Measurements from ENCODE around the gene MYO1E. TPM values are rescaled to one million over a fixed set of nuclear protein-coding genes. Genes with fewer than 3 reads are reported as not detected.
"Not testable (repeated sequence)": the region's sequence is repeated elsewhere in the genome, so short reads cannot be mapped to it uniquely, and the experiment has no call there.

The MYO1E gene
- total RNA-seq, 2 donors from 2014 or later = 331 to 397 TPM

- intact Hi-C loops (cut with DNase I, micrococcal nuclease) = no loop called here
- ATAC-seq = no peak
- DNase-seq = no peak
Observed at GRCh38 chr15:59360305-59360704, 12.4 kb downstream of the MYO1E start.

GRCh38 chr15:59355730-59356129, 16.9 kb downstream of the MYO1E start:
- intact Hi-C loops (cut with DNase I, micrococcal nuclease) = no loop called here
- no peak for ATAC-seq
- no peak for DNase-seq

GRCh38 chr15:59354417-59355031, 18.1 kb downstream of the MYO1E start:
- intact Hi-C loops (cut with DNase I, micrococcal nuclease) = no loop called here
- no peak for DNase-seq
- ATAC-seq = no peak

GRCh38 chr15:59353994-59354416, 18.7 kb downstream of the MYO1E start:
- DNase-seq = no peak
- no peak for ATAC-seq
- intact Hi-C loops (cut with DNase I, micrococcal nuclease) = no loop called here

GRCh38 chr15:59352683-59353082, 20.0 kb downstream of the MYO1E start:
- intact Hi-C loops (cut with DNase I, micrococcal nuclease) = no loop called here
- no peak for DNase-seq
- no peak for ATAC-seq

- ATAC-seq (no peak), DNase-seq (no peak)
- intact Hi-C loops (cut with DNase I, micrococcal nuclease) = no loop called here
Observed at GRCh38 chr15:59352189-59352588, 20.5 kb downstream of the MYO1E start.

- no peak for ATAC-seq
Observed at GRCh38 chr15:59350421-59350732, 22.3 kb downstream of the MYO1E start.

GRCh38 chr15:59349680-59350420, 22.8 kb downstream of the MYO1E start:
- ATAC-seq (peak; percentile 96), DNase-seq (peak in 1 of 2 donors; percentile 49)
- intact Hi-C loops (cut with DNase I, micrococcal nuclease) = no loop called here

More at GRCh38 chr15:59350421-59350732, 22.3 kb downstream of the MYO1E start:
- DNase-seq = no peak
- intact Hi-C loops (cut with DNase I, micrococcal nuclease) = no loop called here

GRCh38 chr15:59347915-59348314, 24.8 kb downstream of the MYO1E start:
- DNase-seq (no peak), ATAC-seq (no peak)

GRCh38 chr15:59346951-59347350, 25.7 kb downstream of the MYO1E start:
- intact Hi-C loops (cut with DNase I, micrococcal nuclease) = no loop called here
- no peak for ATAC-seq
- no peak for DNase-seq

More at GRCh38 chr15:59347915-59348314, 24.8 kb downstream of the MYO1E start:
- intact Hi-C loops (cut with DNase I, micrococcal nuclease) = no loop called here

- intact Hi-C loops (cut with DNase I, micrococcal nuclease) = no loop called here
- no peak for DNase-seq
- ATAC-seq = no peak
Observed at GRCh38 chr15:59345326-59345725, 27.3 kb downstream of the MYO1E start.

GRCh38 chr15:59344311-59344710, 28.4 kb downstream of the MYO1E start:
- intact Hi-C loops (cut with DNase I, micrococcal nuclease) = no loop called here
- DNase-seq (no peak), ATAC-seq (no peak)

GRCh38 chr15:59340325-59340724, 32.3 kb downstream of the MYO1E start:
- DNase-seq = no peak
- intact Hi-C loops (cut with DNase I, micrococcal nuclease) = no loop called here
- no peak for ATAC-seq

- intact Hi-C loops (cut with DNase I, micrococcal nuclease) = no loop called here
- DNase-seq (no peak), ATAC-seq (no peak)
Observed at GRCh38 chr15:59339252-59339672, 33.4 kb downstream of the MYO1E start.

GRCh38 chr15:59338414-59338813, 34.3 kb downstream of the MYO1E start:
- no peak for ATAC-seq
- DNase-seq = no peak
- intact Hi-C loops (cut with DNase I, micrococcal nuclease) = no loop called here

- DNase-seq; ATAC-seq; intact Hi-C loops (cut with DNase I, micrococcal nuclease): not testable (repeated sequence)
Observed at GRCh38 chr15:59336725-59337124, 35.9 kb downstream of the MYO1E start.

GRCh38 chr15:59335207-59335786, 37.4 kb downstream of the MYO1E start:
- intact Hi-C loops (cut with DNase I, micrococcal nuclease) = no loop called here
- DNase-seq = no peak
- ATAC-seq = no peak

- no peak for DNase-seq
- no peak for ATAC-seq
- intact Hi-C loops (cut with DNase I, micrococcal nuclease) = no loop called here
Observed at GRCh38 chr15:59334076-59334415, 38.6 kb downstream of the MYO1E start.

GRCh38 chr15:59333401-59334075, 39.1 kb downstream of the MYO1E start:
- peak; percentile 45 for ATAC-seq
- intact Hi-C loops (cut with DNase I, micrococcal nuclease) = no loop called here
- DNase-seq = no peak

- DNase-seq = no peak
- intact Hi-C loops (cut with DNase I, micrococcal nuclease) = no loop called here
- ATAC-seq = no peak
Observed at GRCh38 chr15:59332009-59332408, 40.7 kb downstream of the MYO1E start.

All from left colon (tissue), 2 donors.